Measurements from ENCODE around the gene EPN2.

DNA sequence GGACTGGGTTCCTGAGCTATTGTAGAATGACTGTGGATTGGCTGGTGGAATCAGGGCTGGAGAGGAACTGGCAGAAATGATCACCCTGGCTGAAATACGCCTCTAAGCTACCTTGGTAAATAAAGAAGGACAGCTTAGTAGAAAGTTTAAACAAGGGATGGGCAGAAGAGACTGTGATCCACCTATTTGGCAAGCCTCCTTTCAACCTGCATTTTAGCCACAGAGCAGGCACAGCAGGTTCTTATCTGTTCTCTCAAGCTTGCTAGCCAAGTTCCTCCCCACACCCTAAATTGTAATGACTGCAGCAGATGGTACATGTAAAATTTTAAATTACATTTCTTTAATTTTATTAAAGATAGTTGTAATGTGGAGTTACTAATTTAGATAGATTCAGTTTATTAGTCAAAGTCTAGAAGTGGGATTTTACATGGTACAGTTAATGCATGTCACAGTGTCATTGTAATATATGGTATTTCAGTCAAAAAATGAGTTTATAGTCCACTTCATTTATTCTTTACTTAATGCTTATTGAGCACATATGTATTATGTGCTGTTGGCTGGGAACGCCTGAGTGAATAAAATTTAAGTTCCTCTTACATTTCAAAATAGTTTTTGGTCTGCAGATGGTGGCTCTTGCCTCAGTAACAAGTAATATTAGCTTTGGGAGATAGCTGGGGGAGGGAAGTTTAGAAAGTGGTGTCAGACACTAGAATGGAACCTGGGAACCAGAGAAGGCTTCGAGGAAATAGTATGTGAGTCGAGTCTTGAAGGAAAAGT lies 11.2 kb downstream of the EPN2 start:
- TF ChIP-seq POLR2AphosphoS5 (IDR thresholded peaks at IDR 0.05; ENCODE audit: low read depth) (no peak), EZH2 (IDR thresholded peaks at IDR 0.05; ENCODE audit: low read depth, unreplicated experiment) (no peak), CREB1 (CRISPR knock-in tag; IDR thresholded peaks at IDR 0.05; ENCODE audit: low read depth) (no peak), JUNB (IDR thresholded peaks at IDR 0.05; ENCODE audit: unreplicated experiment) (no peak), EZH2phosphoT487 (IDR thresholded peaks at IDR 0.05; ENCODE audit: unreplicated experiment) (no peak)
- TF ChIP-seq, protein P1, sequence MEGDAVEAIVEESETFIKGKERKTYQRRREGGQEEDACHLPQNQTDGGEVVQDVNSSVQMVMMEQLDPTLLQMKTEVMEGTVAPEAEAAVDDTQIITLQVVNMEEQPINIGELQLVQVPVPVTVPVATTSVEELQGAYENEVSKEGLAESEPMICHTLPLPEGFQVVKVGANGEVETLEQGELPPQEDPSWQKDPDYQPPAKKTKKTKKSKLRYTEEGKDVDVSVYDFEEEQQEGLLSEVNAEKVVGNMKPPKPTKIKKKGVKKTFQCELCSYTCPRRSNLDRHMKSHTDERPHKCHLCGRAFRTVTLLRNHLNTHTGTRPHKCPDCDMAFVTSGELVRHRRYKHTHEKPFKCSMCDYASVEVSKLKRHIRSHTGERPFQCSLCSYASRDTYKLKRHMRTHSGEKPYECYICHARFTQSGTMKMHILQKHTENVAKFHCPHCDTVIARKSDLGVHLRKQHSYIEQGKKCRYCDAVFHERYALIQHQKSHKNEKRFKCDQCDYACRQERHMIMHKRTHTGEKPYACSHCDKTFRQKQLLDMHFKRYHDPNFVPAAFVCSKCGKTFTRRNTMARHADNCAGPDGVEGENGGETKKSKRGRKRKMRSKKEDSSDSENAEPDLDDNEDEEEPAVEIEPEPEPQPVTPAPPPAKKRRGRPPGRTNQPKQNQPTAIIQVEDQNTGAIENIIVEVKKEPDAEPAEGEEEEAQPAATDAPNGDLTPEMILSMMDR (conservative IDR thresholded peaks at IDR 0.05; ENCODE audit: low read depth in 2 of 2), result no peak
